Mammary epithelial cell (primary cell): Measurements from ENCODE around the gene ZNF165.
"Not testable (repeated sequence)": the region's sequence is repeated elsewhere in the genome, so short reads cannot be mapped to it uniquely, and the experiment has no call there.

ENCODE experiments used
- EZH2 ChIP-seq: IDR thresholded peaks from 2 replicates; pipeline ENCODE4 v1.6.1; 2012; ENCODE audit warnings: low read length, inconsistent platforms, borderline replicate concordance
- TF ChIP-seq, protein P1 (sequence below), 2 donors: IDR thresholded peaks in 1 of 2; conservative IDR thresholded peaks in 1 of 2; 2 replicates each; pipeline ENCODE4 v1.5.1; 2011 to 2012; ENCODE audit warnings: inconsistent platforms in 2 of 2, low read length in 2 of 2, mild to moderate bottlenecking in 2 of 2, control low read depth in 1 of 2, low read depth in 1 of 2; ENCODE audit not compliant: insufficient read depth in 1 of 2; ENCODE audit errors: extremely low read depth in 1 of 2

DNA sequence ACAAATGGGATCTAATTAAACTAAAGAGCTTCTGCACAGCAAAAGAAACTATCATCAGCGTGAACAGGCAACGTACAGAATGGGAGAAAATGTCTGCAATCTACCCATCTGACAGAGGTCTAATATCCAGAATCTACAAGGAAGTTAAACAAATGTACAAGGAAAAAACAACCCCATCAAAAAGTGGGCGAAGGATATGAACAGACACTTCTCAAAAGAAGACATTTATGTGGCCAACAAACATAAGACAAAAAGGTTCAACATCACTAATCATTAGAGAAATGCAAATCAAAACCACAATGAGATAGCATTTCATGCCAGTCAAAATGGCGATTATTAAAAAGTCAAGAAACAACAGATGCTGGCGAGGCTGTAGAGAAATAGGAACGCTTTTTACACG is 21.9 kb downstream of the ZNF165 start:
- TF ChIP-seq, protein P1, sequence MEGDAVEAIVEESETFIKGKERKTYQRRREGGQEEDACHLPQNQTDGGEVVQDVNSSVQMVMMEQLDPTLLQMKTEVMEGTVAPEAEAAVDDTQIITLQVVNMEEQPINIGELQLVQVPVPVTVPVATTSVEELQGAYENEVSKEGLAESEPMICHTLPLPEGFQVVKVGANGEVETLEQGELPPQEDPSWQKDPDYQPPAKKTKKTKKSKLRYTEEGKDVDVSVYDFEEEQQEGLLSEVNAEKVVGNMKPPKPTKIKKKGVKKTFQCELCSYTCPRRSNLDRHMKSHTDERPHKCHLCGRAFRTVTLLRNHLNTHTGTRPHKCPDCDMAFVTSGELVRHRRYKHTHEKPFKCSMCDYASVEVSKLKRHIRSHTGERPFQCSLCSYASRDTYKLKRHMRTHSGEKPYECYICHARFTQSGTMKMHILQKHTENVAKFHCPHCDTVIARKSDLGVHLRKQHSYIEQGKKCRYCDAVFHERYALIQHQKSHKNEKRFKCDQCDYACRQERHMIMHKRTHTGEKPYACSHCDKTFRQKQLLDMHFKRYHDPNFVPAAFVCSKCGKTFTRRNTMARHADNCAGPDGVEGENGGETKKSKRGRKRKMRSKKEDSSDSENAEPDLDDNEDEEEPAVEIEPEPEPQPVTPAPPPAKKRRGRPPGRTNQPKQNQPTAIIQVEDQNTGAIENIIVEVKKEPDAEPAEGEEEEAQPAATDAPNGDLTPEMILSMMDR (conservative IDR thresholded peaks at IDR 0.05 in 1 of 2, IDR thresholded peaks at IDR 0.05 in 1 of 2; ENCODE audit: extremely low read depth in 1 of 2, insufficient read depth in 1 of 2, low read depth in 1 of 2, low read length in 2 of 2), result not testable (repeated sequence)
- not testable (repeated sequence) for TF ChIP-seq EZH2
